Stimulated activated naive CD8-positive, alpha-beta T cell treated with anti-CD3 and anti-CD28 coated beads, Interleukin-15, amount 100 ng/mL, for 72 hours (primary cell): ENCODE results near the gene MAP1S.

ENCODE experiments used
- ATAC-seq: fragments of 150-1000 bp; cut with Tn5 transposase; 2 replicates; pipeline ENCODE4 v1.10.0; 2021; ENCODE audit warnings: mild to moderate bottlenecking, moderate library complexity
- DNase-seq, 2 donors: peaks; one replicate each; pipeline ENCODE4 v3.0.0; 2021 to 2022
- H3K27ac Mint-ChIP-seq, 2 donors: one replicate each; pipeline ENCODE4 v1.8.0; 2022; ENCODE audit warnings: mild to moderate bottlenecking in 2 of 2, mixed read lengths in 2 of 2, moderate library complexity in 2 of 2
- H3K27me3 Mint-ChIP-seq: one replicate; pipeline ENCODE4 v1.8.0; 2022; ENCODE audit warnings: mixed read lengths
- H3K4me1 Mint-ChIP-seq: one replicate; pipeline ENCODE4 v1.8.0; 2022; ENCODE audit warnings: mild to moderate bottlenecking, mixed read lengths
- H3K4me3 Mint-ChIP-seq, 2 donors: one replicate each; pipeline ENCODE4 v1.8.0; 2022; ENCODE audit warnings: mild to moderate bottlenecking in 2 of 2, mixed read lengths in 2 of 2, moderate library complexity in 1 of 2
- H3K9me3 Mint-ChIP-seq, 2 donors: one replicate each; pipeline ENCODE4 v1.8.0; 2022; ENCODE audit warnings: mixed read lengths in 2 of 2

The MAP1S gene

GRCh38 chr19:17747205-17748098 is 28.2 kb downstream of the MAP1S start:
- peak; percentile 95 for DNase-seq
- Mint-ChIP-seq H3K4me1 (peaks cover 59% of the 10 kb centered on the region), H3K27me3 (no peaks in the 10 kb centered on the region), H3K27ac (peak overlapping the region in 1 of 2 donors; percentile 27), H3K4me3 (peak overlapping the region; percentile 92 to 95), H3K9me3 (no peaks in the 10 kb centered on the region)
- ATAC-seq = peak; percentile 88

- Mint-ChIP-seq H3K9me3 (no peaks in the 10 kb centered on the region), H3K4me3 (peak overlapping the region; percentile 92 to 95), H3K27ac (peak overlapping the region in 1 of 2 donors; percentile 63), H3K27me3 (no peaks in the 10 kb centered on the region), H3K4me1 (peaks cover 66% of the 10 kb centered on the region)
- no peak for DNase-seq
- no peak for ATAC-seq
These were observed 29.8 kb downstream of the MAP1S start for GRCh38 chr19:17748884-17749638.

DNA sequence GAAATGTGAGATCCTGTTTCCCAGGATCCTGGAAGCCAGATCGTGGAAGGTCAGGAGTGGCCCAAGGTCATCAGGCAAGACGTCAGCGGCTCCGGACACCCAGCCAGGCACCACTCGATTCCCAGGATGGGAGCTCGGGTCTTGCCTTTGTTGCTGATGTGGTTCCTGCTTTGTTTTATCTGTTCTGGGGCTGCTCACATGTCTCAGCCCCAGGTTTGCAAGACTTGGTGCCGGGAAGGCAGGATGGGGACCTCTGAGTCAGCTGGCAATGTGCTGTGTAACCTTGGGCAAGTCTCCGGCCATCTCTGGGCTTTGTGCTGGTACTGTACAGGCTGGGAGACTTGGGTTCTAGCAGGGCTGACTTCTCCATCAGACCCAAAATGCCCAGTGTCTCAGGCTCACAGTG is 30.6 kb downstream of the MAP1S start:
- no peaks in the 10 kb centered on the region for H3K27me3 Mint-ChIP-seq
- H3K4me1 Mint-ChIP-seq = peaks cover 73% of the 10 kb centered on the region
- ATAC-seq (no peak), DNase-seq (no peak)
- H3K4me3 Mint-ChIP-seq = peak overlapping the region; percentile 92 to 95
- H3K27ac Mint-ChIP-seq = peak overlapping the region; percentile 48 to 68
- H3K9me3 Mint-ChIP-seq = no peaks in the 10 kb centered on the region

GRCh38 chr19:17751103-17751911 is 32.0 kb downstream of the MAP1S start, which contains the start of gene FCHO1:
TSS of gene FCHO1 (plus strand) at chr19:17751477. CDS start at chr19:17755165, 3,688 bp downstream.
- Mint-ChIP-seq H3K9me3 (no peaks in the 10 kb centered on the region), H3K4me1 (peaks cover 86% of the 10 kb centered on the region), H3K27me3 (no peaks in the 10 kb centered on the region), H3K4me3 (peak within 1 kb of the TSS; percentile 92 to 95), H3K27ac (peak within 1 kb of the TSS; percentile 98)
- DNase-seq (peak; percentile 79 to 89), ATAC-seq (peak; percentile 82)

DNA sequence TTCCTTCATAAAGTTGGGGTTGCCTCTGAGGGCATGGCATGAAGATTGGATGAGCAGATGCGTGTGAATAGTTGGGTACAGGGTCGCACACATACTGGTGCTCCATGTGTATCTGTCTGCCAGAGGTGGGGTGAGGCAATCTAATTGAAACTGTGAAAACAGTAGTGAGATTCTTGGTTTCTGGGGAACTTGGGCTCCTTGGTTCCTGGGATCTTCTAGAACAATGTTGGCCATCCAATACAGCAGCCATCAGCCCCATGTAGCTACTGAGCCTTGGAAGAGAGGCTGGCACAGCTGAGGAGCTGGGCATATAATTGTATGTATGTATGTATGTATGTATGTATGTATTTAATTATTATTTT is 32.6 kb downstream of the MAP1S start:
- Mint-ChIP-seq H3K4me1 (peaks cover 86% of the 10 kb centered on the region), H3K27ac (peak overlapping the region; percentile 98), H3K4me3 (peak overlapping the region; percentile 92 to 95), H3K9me3 (no peaks in the 10 kb centered on the region), H3K27me3 (no peaks in the 10 kb centered on the region)
- DNase-seq (peak in 1 of 2 donors; percentile 35), ATAC-seq (peak; percentile 31)

DNA sequence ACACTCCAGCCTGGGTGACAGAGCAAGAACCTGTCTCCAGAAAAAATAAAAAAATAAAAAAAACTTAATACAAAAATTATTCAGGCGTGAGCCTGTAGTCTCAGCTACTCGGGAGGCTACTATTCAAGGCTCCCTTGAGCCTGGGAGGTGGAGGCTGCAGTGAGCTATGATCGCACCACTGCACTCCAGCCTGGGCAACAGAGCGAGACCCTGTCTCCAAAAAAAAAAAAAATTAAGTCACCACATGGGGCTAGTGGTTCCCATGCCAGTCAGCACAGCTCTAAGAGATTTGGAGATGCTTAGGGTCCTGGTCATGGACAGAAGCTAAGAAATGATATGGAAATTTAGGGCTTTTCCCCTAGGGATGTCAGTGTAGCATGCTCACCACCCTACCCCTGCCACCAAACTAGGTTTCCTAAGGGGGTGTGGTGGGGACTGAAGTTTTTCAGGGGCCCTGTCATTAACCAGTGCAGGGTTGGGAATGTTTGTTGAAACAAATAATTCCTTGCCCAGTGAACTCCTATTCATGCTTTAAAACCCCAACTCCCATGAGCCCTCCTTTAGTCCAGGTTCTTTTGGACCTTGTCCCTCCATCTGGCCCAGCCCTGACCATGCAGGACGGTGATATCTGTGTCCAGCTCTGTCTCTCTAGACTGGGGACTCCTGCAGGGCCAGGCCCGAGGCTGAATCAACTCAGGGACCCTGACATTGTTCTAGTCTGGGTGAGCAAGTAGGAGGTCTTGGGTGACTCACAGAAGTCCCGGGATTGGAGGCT is 33.8 kb downstream of the MAP1S start:
- Mint-ChIP-seq H3K4me1 (peaks cover 89% of the 10 kb centered on the region), H3K9me3 (no peaks in the 10 kb centered on the region), H3K4me3 (no peak overlapping the region), H3K27me3 (no peaks in the 10 kb centered on the region), H3K27ac (no peak overlapping the region)
- DNase-seq (no peak), ATAC-seq (no peak)

DNA sequence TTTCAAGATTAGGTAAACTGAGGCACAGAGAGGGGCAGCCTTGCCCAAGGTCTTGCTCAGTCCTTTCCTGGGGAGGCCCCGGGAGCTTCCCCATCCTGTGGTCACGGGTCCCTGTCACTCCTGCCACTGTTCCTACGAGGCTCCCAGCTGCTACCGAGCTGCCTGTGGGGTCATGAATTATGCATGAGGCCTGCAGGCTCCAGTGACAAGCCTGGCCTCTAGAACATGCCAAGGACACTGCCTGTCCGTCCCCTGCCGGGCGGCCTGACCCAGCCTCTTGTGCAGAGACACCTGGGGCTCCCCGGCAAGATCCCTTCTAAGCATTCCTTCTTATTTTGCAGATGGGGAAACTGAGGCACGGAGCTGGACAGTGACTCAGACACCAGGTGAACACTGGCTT is 34.7 kb downstream of the MAP1S start:
- peaks cover 85% of the 10 kb centered on the region for H3K4me1 Mint-ChIP-seq
- H3K27ac Mint-ChIP-seq = no peak overlapping the region
- DNase-seq = no peak
- no peak overlapping the region for H3K4me3 Mint-ChIP-seq
- no peaks in the 10 kb centered on the region for H3K9me3 Mint-ChIP-seq
- H3K27me3 Mint-ChIP-seq = no peaks in the 10 kb centered on the region
- ATAC-seq = no peak

- H3K9me3 Mint-ChIP-seq = no peaks in the 10 kb centered on the region
- no peaks in the 10 kb centered on the region for H3K27me3 Mint-ChIP-seq
- H3K4me3 Mint-ChIP-seq = peak overlapping the region; percentile 44 to 58
- H3K27ac Mint-ChIP-seq = peak overlapping the region; percentile 24 to 87
- ATAC-seq = peak; percentile 33
- H3K4me1 Mint-ChIP-seq = peaks cover 79% of the 10 kb centered on the region
- DNase-seq = no peak
These were observed 35.6 kb downstream of the MAP1S start for GRCh38 chr19:17754634-17755442.

DNA sequence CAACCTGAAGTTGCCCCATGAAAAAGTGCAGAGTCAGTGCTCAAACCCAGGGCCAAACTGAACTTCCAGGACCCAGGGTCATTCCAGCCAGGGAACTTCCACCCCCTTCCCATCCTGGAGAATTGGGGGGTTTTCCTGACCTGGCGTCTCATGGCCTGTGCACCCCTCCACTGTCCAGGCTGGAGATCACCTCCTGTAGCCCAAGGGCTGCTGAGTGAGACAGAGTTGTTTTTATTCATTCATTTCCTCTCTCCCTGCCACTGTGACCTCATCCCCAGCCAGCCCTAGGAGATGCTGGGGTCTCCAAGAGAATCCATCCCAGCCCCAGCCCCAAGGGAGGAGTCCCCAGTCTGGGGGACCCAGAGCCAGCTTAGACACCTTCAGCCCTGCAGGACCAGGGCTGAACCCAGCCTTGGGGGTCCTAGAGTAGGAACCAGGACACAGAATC is 36.2 kb downstream of the MAP1S start:
- DNase-seq (no peak), ATAC-seq (no peak)
- Mint-ChIP-seq H3K4me1 (peaks cover 76% of the 10 kb centered on the region), H3K27ac (peak overlapping the region in 1 of 2 donors; percentile 65), H3K9me3 (no peaks in the 10 kb centered on the region), H3K27me3 (no peaks in the 10 kb centered on the region), H3K4me3 (peak overlapping the region in 1 of 2 donors; percentile 59)

DNA sequence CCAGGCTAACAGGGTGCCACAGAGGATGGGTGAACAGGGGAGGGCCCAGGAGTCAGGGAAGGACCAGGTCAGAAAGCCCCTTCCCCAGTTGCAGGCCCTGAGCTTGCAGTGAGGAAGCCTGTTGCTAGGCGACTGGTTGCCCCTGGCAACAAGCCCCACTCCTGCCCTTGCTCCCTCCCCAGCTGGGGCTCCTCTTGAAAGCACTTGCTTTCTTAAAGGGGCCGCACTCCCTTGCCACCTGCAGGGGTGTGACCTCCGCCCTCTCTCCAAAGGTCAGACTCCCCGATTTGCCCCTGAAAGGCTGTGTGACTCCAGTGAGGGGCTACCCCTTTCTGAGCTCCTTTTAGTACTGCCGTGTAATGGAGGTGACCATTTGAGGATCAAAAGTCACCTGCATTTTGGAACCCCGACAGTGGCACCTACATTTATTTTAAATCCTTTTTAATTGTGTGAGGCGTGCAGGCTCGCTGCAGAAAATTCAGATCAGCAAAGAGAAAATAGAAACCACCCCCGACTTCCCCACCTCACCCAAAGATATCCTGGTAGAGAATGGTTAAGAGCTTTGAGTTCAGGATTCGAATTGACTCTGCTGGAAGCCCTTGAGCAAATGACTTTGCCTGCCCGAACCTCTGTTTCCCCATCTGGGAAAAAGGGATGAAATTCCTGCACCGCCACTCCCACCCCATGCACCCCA is 36.8 kb downstream of the MAP1S start:
- Mint-ChIP-seq H3K27me3 (no peaks in the 10 kb centered on the region), H3K27ac (peak overlapping the region in 1 of 2 donors; percentile 65), H3K4me3 (peak overlapping the region in 1 of 2 donors; percentile 59), H3K4me1 (peaks cover 70% of the 10 kb centered on the region), H3K9me3 (no peaks in the 10 kb centered on the region)
- ATAC-seq (no peak), DNase-seq (peak; percentile 46 to 63)

DNA sequence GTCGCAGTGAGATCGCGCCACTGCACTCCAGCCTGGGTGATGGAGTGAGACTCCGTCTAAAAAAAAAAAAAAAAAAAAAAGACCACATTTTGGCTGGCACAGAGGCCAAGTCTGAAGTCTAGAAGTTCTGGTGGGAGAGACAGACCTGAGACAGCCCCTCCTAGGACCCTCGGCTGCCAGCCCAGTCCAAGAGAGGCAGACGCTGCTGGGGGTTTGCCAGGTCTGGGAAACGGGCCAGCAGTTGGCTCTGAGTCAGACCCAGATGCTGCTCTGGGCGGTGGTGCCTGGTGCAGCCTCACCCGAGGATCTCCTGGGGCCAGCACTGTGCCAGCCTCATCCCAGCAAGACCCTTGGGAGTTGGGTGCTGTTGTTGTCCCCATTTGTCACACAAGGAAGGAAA is 37.8 kb downstream of the MAP1S start:
- H3K4me1 Mint-ChIP-seq = peaks cover 60% of the 10 kb centered on the region
- peak overlapping the region in 1 of 2 donors; percentile 63 for H3K27ac Mint-ChIP-seq
- no peaks in the 10 kb centered on the region for H3K9me3 Mint-ChIP-seq

DNA sequence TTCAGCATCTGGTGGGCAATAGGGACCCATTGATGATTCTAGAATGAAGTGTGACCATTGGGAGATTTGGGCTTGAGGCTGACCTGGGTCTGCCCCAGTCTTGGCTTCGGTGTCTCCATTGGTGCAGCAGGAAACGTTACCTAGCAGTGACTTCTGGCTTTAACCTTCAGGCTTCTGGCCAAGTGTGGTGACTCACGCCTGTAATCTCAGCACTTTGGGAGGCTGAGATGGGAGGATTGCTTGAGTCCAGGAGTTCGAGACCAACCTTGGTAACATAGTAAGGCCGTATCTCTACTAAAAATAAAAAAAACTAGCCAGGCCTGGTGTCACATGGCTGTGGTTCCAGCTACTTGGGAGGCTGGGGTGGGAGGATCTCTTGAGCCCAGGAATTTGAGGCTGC is 39.2 kb downstream of the MAP1S start:
- Mint-ChIP-seq H3K4me3 (no peak overlapping the region), H3K9me3 (no peaks in the 10 kb centered on the region), H3K27ac (no peak overlapping the region), H3K27me3 (no peaks in the 10 kb centered on the region), H3K4me1 (peaks cover 54% of the 10 kb centered on the region)
- ATAC-seq (no peak), DNase-seq (no peak)

More for the DNA sequence above, 37.8 kb downstream of the MAP1S start:
- H3K27me3 Mint-ChIP-seq = no peaks in the 10 kb centered on the region
- ATAC-seq (no peak), DNase-seq (no peak)
- no peak overlapping the region for H3K4me3 Mint-ChIP-seq

- DNase-seq = no peak
- no peaks in the 10 kb centered on the region for H3K27me3 Mint-ChIP-seq
- no peak overlapping the region for H3K27ac Mint-ChIP-seq
- H3K9me3 Mint-ChIP-seq = no peaks in the 10 kb centered on the region
- H3K4me1 Mint-ChIP-seq = peaks cover 34% of the 10 kb centered on the region
- ATAC-seq = no peak
- H3K4me3 Mint-ChIP-seq = no peak overlapping the region
These were observed 41.9 kb downstream of the MAP1S start for GRCh38 chr19:17761148-17761547.
